NK-92 (cell line): ENCODE results near the gene CELF6.

Source experiments
- DNase-seq: peaks from one replicate; lab custom pipeline; 2025; ENCODE audit not compliant: unreplicated experiment; lab: John Stamatoyannopoulos, UW

CELF6 gene

DNA sequence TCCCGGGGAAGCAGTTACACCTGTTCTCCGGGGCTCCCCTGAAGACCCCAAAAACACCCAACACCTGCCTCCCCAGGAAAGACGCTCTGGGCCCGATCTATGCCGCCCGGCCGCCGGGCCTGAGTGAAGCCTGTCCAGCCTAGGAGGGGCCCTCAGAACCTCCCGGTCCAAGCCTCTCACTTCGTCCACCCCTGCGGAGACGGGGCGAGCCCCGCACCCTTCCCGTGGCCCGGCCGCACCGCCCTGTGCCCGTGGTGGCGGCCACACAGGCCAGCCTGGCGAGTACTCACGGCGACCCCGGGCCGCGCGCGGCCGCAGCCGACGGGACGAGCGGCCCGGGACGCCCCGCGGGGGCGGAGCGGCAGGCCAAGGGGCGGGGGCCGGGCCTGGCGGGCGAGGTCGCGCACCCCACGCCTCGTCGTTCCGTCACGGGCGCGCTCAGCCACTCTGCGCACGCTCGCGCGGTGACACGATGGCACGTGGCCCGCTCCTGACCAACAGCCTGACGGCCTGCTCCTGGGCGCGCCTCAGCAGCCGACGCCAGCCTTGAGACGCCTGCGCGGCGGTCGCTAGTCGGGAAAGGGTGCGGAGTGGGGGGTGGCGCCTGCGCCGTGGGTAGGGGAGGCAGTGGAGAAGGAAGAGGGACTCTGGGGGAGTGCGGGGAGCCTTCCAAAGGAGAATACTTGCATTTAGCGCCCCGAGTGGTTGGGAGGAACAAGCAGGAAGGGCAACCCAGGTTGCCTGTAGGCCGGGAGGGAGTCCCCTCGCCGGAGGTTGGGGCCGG is 47.6 kb downstream of the CELF6 start, which contains the start of gene PARP6:
PARP6 (minus strand) TSS at position 342 of the 784 bp plus-strand sequence. CDS start 5,077 bp downstream, outside the sequence.
- peak; percentile 95 for DNase-seq

DNA sequence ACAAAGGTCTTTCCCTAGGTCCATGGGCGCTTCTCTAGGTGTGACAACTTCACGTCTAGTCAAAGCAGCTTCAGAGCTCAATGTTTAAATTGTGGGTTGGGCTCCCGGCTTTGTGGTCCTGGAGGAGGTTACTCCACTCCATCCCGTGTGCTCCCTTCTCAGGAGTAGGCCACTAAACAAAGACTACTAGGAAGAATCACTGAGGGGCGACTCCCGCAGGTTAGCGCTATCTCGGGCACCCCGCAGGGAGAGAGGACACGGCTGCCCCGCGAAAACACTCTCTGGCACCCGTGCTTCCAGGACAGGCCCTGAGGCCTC is 48.1 kb downstream of the CELF6 start:
- DNase-seq: no peak

DNA sequence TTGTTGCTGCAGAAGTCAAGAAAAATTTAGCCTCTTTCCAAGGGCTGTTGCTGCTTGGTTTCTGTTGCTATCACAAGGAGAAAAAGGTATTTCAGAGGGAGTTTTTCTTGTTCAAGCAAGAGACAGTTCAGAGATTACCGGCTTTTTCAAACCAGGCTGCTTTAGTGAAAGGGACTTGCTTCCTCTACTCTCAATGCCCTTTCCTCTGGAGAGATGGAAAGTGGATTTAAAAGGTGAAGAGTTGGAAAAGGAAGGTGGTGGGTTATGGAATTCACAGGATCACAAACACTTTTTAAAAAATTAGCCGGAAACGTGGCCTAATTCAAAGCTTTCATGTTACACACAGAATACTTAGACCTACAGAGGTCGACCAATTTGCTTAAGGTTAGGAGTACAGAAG is 48.7 kb downstream of the CELF6 start:
- no peak for DNase-seq

DNA sequence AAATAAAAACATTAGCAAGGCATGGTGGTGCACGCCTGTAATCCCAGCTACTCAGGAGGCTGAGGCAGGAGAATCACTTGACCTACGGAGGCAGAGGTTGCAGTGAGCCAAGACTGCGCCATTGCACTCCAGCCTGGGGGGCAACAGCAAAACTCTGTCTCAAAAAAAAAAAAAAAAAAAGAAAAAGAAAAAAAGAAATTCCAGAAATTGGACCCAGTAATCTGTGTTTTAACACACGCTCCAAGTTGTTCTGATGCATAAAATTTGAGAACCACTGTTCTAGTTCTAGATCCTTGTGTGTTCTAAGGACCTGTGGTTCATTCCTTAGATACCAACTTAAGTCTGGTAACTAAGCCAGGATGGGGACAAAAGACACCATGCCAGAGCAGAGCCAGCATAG is 50.2 kb downstream of the CELF6 start:
- DNase-seq: no peak

DNA sequence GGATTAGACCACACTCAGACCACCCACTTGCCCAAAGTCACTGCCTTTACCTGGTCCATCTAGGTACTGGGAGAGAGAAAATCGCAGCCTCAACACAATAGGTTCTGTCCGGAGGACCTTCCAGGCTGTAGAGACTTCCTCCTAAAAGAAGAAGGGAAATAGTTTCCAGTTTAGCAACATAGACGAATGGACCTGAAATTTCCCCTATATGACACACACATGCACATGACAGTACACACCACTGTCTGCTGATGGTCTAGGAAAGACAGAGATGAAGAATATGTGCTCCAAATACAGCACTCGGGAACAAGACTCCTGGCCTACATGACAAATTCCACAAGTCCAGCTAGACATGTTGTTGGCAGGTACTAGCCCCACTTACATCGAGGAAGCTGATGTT is 54.9 kb downstream of the CELF6 start:
- DNase-seq: no peak

DNA sequence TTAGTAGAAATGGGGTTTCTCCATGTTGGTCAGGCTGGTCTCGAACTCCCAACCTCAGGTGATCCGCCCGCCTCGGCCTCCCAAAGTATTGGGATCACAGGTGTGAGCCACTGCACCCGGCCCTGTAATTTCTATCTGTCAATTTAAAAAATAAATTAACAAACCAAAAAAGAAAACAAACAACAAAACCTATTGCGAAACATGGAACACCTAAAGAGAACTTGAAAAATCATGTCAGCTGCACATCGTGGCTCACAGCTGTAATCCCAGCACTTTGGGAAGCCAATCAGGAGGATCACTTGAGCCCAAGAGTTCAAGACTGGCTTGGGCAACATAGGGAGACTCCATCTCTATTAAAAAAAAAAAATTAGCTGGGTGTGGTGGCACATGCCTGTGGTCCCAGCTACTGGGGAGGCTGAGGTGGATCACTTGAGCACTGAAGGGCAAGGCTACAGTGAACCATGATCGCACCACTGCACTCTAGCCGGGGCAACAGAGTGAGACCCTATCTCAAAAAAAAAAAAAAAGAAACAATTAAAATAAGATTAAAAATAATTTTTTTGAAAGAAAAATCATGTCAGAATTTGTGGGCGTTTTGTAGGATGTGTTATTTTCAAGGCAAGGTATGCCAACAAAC is 67.2 kb downstream of the CELF6 start:
- DNase-seq: no peak

DNA sequence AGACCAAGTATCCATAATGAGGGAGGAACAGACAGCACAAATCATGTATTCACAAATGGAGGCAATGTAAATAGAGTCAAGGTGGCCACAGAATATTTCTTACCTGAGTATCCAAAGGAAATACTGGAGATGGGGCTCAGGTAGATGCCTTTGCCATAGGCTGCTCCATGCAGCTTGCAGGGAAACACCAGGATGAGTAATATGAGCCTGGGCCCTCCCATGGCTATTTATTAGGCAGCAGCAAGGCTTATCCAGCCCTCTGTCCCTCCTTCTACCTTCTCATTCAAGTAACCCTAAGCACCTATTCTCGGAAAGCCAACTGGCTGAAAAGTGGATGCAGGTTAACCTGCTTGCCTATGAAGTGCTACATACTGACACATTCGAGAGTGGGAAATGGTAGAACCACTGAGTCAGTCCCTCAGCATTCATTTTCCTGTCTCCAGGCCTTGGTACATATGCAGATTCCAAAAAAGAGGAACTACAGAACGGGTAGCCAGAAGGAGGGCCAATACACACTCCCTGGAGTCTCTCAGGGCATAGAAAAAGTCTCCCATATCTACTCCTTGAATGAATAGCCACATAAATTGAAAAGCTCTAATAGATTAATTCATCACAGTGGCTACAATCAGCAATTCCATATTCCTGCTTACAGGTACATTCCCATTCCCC is 70.7 kb downstream of the CELF6 start:
- no peak for DNase-seq

DNA sequence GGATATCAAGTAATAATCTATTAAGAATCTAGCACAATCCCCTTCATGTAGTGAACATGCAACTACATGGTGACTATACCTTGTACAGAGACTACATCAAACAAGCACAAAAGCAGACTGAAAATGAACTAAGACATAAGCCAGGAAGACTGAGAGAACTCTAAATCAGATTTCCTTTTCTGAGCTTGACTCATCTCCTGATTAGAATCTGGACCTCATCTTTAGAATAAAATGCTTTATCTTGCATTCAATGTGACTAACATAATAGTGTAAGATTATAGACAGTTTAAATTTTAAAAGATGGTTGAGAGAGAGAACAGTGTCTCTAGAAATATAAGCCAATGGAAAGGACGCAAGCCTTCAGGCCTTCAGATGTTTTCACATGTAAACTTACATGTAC is 71.4 kb downstream of the CELF6 start:
- no peak for DNase-seq

DNA sequence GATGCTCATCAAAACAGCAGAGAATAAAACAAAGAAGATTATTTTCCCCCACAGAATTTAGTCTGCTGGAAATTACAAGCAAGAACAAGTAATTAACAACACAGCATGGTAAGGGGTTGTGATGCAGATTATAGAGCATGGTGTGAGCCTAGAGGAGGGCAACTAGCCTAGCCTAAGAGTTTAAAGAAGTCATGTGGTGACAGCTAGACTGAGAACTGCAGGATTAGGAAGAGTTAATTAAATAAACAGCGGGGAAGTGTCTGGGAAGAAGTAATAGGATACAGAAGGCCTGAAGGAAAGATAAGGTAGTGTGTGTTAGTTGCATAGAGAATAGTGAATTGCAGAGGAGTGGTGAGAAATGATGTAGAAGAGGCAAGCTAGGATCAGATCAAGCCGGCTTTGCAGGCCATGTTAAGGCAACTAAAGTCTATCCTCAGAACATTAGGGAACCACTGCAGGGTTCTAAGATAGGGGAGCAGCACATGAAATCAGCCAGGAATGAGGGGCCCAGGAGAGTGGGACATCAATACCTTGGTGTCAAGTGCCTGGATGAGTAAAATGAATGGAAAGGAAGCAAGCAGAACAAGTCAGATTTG is 77.1 kb downstream of the CELF6 start:
- DNase-seq: no peak

DNA sequence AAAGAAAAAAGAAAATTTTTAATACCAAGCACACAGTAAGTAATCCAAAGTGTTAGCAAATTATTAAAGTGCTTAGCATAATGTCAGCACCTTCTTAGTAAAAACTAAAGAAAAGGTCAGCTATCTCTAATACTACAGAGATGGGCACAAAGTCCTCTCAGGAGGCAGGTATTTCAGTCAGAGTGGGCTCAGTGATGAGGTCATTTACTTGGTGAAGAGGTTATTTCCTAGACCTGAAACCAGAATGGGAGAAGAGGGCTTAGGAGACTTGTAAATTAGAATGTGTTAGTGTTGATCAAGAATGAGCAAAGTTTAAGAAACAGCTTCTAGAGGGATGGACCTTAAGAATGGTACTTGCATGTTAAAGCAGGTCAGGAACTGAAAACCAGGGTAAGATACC is 80.3 kb downstream of the CELF6 start:
- DNase-seq: no peak

DNA sequence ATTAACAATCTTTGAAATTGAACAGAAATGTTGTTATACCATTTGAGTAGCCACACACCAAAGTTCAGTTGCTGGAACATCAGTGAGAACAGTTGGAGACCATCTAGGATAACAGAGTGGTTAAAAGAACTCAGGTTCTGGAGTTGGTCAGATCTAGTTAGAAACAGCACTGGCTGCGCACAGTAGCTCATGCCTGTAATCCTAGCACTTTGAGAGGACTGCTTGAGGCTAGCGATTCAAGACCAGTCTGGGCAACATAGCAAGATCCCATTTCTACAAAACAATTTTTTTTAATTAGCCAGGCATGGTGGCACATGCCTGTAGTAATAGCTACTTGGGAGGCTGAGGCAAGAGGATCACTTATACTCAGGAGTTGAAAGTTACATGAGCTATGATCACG is 81.4 kb downstream of the CELF6 start:
- no peak for DNase-seq

DNA sequence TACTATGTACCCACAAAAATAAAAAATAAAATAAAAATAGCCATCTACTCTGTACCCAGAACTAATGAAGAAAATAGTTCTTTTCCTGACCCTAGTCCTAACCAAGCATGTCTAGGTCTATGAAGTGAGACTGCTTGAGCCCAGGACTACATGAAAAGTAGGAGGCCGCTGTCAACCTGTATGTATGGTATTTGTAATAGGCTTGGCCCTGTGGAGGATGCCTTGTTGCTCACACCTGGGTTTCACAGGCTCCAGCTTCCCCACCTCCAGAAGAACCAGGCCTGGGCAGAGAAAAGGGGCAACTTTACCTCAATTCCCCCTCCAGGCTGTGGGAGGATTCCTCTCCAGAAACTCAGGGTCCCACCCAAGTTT is 82.1 kb downstream of the CELF6 start:
- DNase-seq: no peak

DNA sequence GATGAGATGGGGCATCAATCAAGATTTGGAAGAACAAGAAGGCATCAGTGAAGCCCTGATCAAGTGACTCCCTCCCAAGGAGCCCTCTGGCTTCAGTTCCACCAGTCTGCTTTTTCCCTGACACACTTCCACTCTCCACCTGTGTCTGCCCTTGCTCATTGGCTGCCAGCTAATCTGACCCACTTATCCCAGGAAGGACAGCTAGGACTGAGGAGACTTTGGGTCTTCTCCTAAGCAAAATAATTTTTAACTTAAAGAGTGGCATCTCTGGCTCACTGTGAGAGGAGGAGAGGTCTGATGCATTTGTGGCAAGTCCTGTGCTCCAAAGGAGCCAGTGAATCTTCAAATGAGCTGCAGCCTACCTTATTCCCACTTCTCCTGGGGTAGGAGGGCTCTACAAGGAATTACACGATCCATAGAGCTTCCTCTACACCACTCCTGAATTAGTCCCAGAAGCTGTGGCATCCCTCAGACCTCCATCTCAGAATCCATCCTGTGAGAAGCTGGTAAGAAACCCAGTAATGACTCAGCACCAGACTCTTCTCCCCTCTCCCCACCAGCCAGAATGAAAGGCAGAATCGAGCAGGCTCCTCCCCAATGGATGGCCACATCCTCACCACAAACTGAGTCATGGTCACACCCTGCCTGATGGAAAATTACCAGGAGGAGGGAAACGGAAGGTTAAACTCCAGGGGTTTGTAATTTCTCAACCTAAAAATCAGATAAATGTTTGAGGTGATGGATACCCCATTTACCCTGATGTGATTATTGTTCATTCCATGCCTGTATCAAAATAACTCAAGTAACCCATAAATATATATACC is 82.7 kb downstream of the CELF6 start:
- DNase-seq: no peak

DNA sequence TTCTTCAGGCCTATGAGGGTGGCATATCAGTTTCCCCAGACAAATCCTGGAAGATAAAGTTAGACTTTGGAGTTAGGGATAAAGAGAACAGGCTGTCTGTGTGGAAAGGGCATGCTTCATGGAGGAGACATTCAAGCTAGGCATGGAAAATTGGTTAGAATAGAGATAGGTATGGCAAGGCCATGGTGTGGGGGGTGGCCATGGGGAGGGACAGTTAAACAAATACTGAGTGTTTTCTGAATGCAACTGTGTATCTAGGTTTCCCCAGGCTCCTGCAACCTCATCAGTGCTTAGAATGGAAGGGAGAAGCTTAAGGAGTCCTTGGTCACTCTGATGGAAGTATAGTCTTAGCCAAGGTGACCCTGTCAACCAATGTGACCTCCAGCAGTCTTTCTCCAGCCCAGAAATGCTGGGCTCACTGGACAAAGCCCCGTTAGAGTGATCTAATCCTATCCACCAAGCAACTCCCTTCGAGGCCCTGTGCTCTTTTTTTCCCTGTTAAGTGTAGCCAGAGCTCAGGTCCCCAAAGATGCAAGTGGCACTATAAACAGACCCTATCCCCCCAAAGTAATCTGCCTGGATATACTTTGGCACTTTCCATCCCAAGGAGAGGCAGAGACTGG is 83.5 kb downstream of the CELF6 start:
- DNase-seq: no peak

DNA sequence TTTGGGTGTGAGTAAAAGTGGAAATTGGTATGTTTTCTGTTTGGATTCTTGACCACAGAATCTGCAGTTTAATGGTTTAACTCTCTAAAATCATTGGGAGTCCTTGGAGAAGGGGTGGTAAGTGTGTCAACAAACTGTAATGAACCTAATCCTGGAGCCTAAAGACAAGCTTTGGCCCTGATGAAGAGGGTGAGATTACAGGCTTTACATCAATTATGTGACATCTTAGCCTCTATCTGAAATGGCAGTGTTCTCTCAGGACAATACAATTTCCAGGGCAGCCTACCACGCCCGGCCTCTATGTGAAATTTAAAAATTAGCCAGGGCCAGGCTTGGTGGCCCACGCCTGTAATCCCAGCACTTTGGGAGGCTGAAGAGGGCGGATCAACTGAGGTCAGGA is 84.7 kb downstream of the CELF6 start:
- DNase-seq: no peak
